Epidermal melanocyte (primary cell): ENCODE results near the gene GTF2A1.
A peak's percentile ranks its signal among the peaks of the same experiment; 100 is the strongest.
"Not testable (repeated sequence)": the region's sequence is repeated elsewhere in the genome, so short reads cannot be mapped to it uniquely, and the experiment has no call there.

Experiments used
- DNase-seq: peaks from one replicate; pipeline ENCODE4 v3.0.0; 2011; ENCODE audit warnings: low spot score; ENCODE audit not compliant: insufficient read length

GTF2A1 gene

GRCh38 chr14:81233615-81234014 lies 12.9 kb upstream of the GTF2A1 start:
- no peak for DNase-seq

GRCh38 chr14:81231540-81231939 lies 10.8 kb upstream of the GTF2A1 start:
- DNase-seq = no peak

- no peak for DNase-seq
Observed at GRCh38 chr14:81224222-81224621, 3.5 kb upstream of the GTF2A1 start.

GRCh38 chr14:81223788-81224187 lies 3.0 kb upstream of the GTF2A1 start:
- DNase-seq = not testable (repeated sequence)

- no peak for DNase-seq
Observed at GRCh38 chr14:81222691-81223090, 1.9 kb upstream of the GTF2A1 start.

GRCh38 chr14:81222126-81222525 lies 1.4 kb upstream of the GTF2A1 start:
- no peak for DNase-seq

GRCh38 chr14:81221579-81222102 lies 882 bp upstream of the GTF2A1 start:
- no peak for DNase-seq

- DNase-seq = no peak
Observed at GRCh38 chr14:81220580-81220829, 254 bp downstream of the GTF2A1 start.

- DNase-seq = no peak
Observed at GRCh38 chr14:81219759-81220579, 790 bp downstream of the GTF2A1 start.

GRCh38 chr14:81219210-81219758 lies 1.5 kb downstream of the GTF2A1 start:
- DNase-seq = peak; percentile 64

- peak; percentile 17 for DNase-seq
Observed at GRCh38 chr14:81211844-81212243, 8.9 kb downstream of the GTF2A1 start.

- no peak for DNase-seq
Observed at GRCh38 chr14:81209167-81209836, 11.5 kb downstream of the GTF2A1 start.

- DNase-seq = no peak
Observed at GRCh38 chr14:81208489-81208888, 12.3 kb downstream of the GTF2A1 start.

- no peak for DNase-seq
Observed at GRCh38 chr14:81206115-81206514, 14.6 kb downstream of the GTF2A1 start.

GRCh38 chr14:81205639-81206038 lies 15.1 kb downstream of the GTF2A1 start:
- no peak for DNase-seq

- DNase-seq = no peak
Observed at GRCh38 chr14:81200054-81200453, 20.7 kb downstream of the GTF2A1 start.

GRCh38 chr14:81199084-81199483 lies 21.7 kb downstream of the GTF2A1 start:
- DNase-seq = no peak

- no peak for DNase-seq
Observed at GRCh38 chr14:81198651-81199050, 22.1 kb downstream of the GTF2A1 start.

- no peak for DNase-seq
Observed at GRCh38 chr14:81193924-81194633, 26.7 kb downstream of the GTF2A1 start.

- DNase-seq = no peak
Observed at GRCh38 chr14:81192594-81192993, 28.2 kb downstream of the GTF2A1 start.

GRCh38 chr14:81187832-81188522 lies 32.8 kb downstream of the GTF2A1 start:
- DNase-seq = no peak
